Limb (tissue), 2 donors: ENCODE measurements around the gene WFIKKN2.
"Not testable (repeated sequence)": the region's sequence is repeated elsewhere in the genome, so short reads cannot be mapped to it uniquely, and the experiment has no call there.

Experiments used
- DNase-seq, 2 donors: peaks; one replicate each; pipeline ENCODE4 v3.0.0-alpha.2; 2016; ENCODE audit errors: extremely low spot score in 2 of 2

Gene WFIKKN2

DNA sequence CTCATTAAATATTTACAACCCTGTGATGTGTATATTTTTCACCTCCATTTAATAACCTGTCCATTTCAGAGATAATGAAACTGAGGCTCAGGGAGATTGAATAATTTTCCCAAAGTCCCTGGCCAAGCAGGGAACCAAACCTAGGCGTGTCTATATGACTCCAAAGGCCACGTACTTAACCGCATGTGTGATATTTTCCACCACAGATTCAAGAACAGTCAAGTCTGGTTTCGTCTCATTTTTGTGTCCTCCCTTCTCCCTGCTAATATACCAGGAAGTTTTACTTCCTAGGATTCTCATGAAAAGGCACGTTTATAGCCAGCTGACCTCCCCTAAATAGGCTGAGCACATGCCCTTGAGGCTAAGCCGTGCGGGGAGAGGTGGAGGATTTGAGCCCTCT, 15.3 kb downstream of the WFIKKN2 start:
- DNase-seq, result no peak

DNA sequence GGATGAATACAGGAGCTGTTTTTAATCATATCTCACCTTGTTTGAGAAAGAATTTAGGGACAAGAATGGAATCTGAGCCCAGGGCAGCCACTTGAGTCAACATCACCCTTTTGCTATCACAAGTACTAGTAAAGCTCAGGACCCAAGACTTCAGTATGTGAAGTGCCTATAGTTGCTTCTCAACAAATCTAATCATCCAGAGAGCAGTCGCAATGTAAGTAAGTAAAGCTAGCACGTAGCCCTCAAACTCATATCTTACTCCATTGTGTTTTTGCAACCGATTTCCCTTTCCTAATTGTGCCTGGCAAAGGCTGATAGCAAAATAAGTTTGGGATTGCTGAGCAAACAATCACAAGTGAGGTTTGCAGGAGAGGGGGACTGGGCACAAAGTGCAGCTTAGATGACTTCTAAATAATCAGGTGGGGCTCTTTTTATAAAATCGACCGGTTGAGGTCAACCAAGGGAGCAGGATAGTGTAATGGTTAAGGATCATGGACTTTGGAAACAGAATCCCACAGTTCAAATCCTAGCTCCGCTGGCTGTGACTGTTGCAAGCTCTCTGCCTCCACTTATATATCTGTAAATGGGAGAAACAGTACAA, 17.7 kb downstream of the WFIKKN2 start:
- no peak for DNase-seq

DNA sequence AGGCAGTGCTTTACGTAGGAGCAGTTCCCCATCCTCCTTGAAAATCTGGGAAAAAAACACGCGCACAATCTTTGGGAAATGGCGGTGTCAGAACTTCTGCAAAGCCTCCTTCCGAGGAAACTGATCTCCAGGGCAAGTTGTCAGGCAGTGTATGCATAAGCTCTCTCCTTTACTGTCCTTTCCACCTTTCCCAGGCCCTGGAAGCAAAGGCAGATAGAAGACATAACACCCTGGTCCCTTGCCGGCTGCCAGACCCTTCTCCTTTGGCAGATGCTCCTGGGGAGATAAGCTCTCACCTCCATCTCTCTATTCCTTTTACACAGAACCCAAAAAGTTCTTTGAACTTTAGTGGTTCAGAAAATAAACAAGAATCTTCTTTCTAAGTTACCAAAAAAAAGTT, 18.4 kb downstream of the WFIKKN2 start:
- no peak for DNase-seq

DNA sequence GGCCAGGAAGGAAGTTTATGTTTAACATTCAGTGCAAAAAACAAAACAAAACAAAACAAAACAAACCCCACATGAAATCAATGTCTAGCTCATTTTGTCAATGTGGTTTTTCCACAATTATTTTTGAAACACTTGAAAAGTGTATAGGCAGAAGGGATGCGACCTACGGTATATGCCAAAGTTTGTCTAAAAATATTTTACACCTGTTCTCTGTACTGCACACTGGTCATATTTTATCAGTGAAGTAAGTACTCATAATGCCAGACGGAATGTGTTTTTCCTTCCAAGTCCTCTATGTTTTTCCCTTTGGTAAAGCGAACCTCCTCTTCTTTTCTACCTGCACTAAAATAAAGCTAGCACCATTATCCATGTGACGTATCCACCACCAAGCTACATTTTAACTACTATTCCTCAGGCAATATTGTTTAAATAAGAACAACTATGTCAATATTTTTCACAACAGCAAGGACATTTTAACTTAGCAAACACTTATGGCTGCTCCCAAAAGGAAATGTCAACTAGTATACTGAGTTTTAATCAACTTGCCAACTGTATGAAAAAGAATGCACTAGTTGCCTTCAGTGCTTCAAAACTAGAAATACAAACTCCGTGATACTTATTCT, 20.4 kb downstream of the WFIKKN2 start:
- no peak for DNase-seq

DNA sequence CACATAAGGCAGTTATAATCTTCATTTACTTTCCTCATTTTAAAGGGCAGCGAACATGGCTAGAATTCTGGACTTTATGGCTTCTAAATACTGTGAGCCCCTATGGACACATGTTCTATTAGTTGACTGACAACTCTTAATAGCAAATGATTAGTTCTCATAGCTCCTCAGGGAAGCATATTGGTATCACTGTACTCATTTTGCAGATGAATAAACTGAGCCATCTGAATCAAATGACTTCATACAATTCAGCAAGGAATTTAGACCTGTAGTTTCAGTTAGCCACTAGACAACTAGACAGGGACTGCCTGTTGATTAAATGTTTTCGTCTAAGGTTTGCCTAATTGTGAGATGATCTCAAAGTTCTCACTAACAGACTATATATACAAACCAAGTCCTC, 21.0 kb downstream of the WFIKKN2 start:
- no peak for DNase-seq

DNA sequence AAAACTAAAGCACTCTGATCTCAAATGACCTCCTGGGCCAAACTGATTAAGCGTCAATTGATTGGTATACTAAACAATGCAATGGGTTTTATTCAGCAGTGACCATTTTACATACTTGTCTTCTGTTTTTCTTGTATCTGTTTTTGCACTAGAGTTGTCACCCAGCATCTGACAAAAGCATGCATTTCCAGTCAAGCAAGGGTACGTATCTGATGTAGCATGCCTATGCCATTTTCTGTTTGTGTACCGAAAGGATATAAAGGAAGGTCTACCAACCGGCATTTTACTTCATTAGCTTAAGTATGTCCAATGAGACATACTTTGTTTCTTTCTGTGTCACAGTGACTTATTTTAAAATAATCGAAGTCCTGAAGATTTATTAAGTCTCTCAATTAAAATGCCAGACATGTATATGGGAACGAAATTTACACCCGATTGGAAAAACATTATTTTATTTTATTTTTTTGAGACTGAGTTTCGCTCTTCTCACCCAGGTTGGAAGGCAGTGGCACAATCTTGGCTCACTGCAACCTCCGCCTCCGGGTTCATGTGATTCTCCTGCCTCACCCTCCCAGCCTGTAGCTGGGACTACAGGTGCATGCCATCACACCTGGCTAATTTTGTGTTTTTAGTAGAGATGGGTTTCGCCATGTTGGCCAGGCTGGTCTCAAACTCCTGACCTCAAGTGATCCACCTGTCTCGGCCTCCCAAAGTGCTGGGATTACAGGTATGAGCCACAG, 23.3 kb downstream of the WFIKKN2 start:
- DNase-seq, result no peak

DNA sequence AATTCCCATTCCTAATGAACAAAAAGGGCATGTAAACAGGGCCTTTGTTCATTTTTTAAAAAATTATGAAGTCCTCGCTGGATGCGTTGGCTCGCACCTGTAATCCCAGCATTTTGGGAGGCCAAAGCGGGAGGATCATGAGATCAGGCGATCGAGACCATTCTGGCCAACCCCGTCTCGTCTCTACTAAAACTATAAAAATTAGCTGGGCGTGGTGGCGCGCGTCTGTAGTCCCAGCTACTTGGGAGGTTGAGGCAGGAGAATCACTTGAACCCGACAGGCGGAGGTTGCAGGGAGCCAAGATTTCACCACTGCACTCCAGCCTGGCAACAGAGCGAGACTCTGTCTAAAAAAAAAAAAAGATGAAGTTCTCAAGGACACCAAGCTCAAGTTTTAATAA, 24.3 kb downstream of the WFIKKN2 start:
- DNase-seq, result not testable (repeated sequence)

DNA sequence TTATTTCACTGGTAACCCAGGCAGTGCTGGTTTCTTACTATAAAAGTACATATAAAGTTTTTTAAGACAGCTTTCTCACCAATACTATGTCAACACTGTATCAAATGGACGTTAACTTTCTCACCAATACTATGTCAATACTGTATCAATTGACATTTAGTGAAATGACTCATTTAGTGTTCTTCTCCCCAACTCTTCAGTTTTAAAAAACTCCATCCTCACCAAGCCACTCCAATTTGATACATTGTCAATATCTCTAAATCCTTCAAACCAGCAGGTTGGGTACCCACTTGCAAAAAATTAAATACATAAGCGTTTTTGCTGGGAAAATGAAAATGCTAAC, 25.9 kb downstream of the WFIKKN2 start:
- DNase-seq, result no peak

DNA sequence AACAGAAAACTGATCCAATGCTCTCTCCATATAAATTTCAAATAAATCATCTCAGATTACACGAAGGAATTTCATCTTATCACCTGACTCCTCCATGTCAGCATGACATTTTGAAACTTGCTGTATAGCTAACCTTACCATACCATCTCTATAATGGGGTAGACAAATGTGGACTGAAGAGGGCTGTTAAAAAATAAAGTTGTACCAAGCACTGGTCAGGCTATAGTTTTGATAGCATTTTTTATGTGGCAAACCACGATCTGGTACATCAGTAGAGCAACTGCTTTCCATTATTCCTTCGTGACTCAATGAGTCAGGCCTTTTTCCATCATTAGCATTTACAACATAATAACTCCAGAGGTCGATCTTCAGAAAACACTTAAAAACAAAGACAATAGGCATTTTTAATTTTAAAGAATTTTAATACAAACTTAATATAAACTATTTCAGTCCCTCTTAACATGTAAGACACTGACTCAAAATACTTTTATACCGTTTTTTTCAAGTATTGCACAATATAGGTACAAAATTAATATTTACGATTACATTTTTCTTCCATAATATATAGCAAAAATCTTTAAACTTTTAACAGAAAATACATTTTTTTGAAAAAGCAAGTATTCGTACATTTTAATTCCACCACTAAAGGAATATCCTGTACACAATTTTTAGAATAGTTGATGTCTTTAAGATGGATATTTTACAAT, 26.6 kb downstream of the WFIKKN2 start:
- no peak for DNase-seq

DNA sequence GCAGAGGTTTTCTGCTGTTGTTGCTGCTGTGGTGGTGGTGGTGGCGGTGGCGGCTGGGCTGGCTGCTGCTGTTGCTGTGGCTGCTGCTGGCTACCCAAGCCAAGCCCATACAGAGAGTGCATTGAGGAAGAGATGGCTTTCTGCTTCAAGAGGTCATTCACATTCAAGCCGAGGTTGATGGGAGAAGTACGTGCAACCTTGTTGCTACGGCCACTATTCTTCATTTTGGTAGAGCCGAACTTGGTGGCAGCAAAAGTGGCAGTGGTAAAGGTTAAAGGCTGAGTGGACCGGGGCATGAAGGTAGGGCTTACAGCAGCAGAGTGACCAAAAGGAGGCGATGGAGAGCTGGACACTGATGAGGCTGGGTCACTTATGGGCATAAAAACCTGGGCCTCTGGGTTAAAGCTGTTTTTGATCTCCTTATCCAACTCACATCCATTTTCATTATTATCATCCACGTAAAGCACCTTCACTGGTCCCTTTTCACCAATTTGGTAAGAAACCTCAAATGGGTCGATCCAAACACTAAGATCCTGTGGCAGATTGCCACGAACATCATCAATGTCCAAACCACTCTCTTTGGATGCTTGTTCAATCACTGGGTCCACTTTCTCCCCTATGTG, 27.9 kb downstream of the WFIKKN2 start:
- no peak for DNase-seq

DNA sequence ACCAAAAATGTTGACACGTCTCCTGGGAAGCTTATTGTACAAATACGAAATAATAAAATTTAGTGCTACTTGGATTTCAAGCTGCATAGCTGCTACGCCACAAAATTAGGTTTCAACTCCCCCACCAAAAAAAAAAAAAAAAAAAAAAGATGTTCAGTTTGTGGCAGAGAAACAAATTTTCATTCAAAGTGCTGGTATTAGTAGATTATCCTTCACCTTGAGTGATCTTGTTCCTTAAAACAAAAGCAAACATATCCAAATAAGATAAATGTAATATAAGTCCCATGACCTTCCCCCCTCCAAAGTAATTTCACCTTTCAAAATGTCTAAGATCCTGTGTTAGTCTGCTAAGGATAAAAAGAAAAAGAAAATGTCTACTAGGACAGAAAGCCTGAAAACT, 28.5 kb downstream of the WFIKKN2 start:
- no peak for DNase-seq

DNA sequence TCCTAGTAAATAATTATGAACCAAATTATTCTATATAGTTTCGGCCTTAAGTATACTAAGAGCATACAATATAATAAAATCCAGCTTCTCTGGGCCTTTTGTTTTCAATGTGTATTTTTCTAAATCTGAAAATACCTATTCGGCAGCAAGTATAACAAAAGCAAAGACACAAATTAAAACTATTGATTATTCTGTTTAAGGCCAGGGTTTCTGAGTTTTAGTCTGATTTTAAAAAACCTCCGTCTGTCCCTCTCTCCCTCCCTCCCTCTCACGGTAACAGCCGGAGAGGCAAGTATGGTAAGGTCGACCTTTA, 29.3 kb downstream of the WFIKKN2 start:
- no peak for DNase-seq

DNA sequence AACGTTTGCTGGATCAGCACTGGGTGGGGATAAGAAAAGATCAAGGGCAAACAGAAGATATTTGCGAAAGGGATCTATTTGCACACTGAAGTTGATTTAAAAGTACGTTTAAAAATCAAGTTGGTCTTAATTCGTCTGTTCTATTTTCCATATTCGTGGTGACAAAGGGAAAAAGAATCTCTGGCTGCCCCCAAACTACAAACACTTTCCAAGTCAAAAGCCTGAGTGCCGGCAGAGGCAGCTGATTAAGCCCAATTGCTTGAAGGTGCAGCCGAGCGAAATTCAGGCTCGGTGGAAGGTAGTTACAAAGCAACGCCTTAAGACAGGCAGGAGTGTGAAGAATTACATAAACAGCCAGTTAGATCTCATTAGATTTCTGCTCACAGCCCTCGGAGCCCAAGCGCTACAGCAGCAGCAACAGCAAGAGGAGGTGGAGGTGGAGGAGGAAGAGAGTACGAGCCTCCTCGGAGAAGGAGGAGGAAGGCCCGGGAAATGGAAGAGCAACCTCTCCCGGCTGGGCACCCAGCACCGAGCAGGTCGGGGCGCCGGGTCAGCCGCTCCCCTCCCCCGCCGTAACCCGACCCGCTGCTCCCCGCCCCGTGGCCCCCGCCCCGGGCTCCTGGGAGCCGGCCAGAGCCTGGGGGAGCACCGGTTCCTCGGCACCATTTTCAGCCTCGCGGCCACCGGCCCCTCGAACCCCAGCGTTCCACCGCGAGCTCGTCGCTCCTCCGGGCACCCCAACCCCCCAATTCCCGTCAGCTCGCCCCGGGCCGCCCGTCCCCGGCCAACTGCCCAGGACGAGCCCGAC, 29.9 kb downstream of the WFIKKN2 start:
- peak; percentile 42 to 82 for DNase-seq

DNA sequence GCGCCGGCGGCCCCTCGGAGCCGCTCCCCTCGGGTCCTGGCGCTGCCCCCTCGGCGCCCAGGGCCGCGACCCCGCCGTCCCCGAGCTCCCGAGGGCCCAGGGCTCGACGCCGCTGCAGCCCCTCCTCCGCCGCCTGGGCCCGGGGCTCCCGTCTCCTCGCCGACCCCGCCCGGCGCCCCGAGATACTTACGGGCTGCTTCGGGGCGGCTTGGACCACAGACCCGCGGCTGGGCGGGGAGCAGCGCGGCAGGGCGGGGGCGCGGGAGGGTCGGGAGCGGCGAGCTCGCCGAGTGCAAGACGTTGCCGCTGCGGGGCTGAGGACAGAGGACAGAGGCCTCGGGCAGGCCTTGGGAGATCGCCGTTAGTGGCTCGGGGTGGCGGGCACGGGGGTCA, 30.5 kb downstream of the WFIKKN2 start:
- DNase-seq, result no peak

DNA sequence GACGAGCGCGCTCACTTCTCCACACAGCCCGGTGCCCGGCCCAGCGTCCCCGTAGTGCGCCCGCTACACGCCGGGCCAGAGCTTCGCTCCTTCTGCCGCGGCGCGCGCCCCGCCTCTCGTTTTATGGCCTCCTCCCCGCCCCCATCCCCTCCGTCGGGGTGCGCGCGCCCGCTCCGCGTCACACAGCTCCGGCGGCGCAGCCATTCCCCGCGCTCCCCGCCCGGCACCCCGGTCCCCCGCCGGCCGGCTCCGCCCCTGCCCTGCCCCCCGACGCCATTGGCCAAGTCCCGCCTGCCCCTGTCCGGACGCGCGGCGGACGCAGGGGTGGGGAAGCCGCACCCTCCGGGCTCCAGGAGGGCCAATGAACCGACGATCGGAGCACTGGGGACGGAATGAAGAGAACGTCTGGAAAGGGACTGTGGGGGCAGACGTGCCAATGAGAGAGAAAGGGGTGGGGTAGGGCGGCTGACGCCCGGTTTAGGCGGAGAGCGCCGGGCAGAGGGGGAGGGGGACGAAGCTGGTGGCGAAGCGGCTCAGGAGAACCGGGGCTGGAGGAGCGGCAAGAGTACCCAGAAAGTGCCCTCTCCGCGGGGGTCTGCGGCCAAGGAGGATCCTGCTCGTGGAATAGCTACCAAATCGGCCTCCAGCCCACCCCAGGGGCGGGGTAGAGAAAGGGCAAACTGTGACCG, 31.0 kb downstream of the WFIKKN2 start, which contains the start of gene TOB1:
TOB1 (minus strand) TSS at position 94 of the 689 bp plus-strand sequence. CDS start 2,337 bp downstream, outside the sequence.
- peak; percentile 95 to 99 for DNase-seq

DNA sequence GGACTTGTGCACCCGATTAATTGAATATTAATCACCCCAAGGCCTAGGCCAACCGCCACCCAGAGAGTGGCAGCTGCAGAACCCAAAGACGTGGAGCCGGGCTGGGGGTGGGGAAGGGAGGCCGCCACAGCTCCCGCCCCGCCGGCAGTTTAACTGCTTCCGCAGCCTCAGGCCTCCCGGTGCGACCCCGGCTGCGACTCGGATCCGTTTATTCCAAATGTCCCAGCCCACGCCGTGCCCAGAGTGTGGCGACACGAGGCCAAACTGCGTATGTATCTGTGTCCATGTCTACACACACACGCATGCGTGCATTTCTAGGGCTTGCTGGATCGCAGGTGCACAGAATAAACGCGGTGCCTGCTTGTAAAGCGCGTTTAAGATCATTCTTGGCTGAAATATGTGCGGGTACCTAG, 31.6 kb downstream of the WFIKKN2 start:
- DNase-seq, result peak; percentile 67 to 85

DNA sequence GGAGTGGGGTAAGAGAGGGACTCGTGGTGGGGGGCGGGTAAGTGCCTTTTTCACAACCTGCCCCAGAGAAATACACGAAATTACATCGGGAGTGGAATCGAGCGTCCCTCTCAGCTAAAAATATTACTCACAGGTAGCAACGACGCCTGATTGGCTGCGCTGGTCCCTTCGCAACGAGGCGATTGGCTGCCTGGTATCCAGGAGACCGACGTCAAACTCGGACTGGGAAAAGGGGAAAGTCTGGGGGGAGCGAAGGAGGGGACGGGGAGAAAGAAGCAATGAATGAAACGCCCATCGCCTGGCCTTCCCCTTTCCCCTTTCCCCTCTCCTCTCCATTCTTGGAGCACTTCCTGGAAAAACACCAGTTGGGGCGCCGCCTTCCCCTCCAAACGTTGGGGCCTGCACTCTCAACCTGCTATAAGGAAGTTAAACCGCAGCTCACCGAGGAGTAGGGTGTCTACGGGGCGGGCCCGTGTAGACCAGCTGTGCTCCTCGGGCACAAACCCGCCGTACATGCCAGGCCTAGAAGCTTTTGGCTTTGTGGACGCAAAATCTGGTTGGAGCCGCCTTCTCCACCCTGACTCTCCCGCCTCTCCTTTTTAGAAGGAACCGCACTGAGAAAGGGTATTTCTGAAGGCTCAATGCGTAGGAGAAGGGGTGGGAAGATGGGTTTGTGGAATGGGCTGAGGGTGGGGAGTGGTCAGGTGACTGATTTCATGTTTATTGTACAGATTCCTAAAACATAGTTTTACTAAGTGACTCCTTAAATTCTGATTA, 32.2 kb downstream of the WFIKKN2 start:
- DNase-seq, result peak; percentile 93 to 95

DNA sequence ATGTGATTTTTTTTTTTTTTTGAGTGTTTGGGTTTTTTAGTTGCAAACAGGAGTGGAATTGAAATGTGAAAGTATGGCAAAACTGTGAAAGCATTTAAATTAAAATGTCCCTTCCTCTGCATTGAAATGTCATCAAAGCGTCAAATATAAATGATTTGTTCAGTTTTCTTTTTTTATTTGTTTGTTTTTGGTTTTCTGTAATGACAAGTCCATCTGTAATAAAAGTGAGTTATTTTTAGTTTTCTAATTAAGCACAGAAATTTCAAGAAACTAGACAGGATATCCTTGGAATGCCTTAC, 32.7 kb downstream of the WFIKKN2 start:
- no peak for DNase-seq

DNA sequence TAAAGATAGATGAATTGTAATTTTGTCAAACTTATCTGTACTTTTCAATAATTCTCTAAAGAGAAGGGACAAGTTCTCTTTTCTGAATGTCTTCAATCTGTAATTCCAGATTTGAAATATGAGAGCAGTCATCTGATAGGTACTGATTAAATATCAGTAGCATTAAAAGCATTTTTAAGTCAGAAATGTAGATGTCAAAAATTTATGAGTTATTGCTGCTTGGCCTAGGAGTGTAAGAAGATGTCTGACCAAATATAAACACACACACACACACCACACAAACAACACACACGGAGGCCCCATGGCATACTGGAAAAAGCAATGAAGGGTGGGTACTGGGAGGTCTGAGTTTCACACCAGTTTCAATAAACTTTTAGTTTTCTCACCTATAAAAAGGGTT, 33.2 kb downstream of the WFIKKN2 start:
- no peak for DNase-seq

DNA sequence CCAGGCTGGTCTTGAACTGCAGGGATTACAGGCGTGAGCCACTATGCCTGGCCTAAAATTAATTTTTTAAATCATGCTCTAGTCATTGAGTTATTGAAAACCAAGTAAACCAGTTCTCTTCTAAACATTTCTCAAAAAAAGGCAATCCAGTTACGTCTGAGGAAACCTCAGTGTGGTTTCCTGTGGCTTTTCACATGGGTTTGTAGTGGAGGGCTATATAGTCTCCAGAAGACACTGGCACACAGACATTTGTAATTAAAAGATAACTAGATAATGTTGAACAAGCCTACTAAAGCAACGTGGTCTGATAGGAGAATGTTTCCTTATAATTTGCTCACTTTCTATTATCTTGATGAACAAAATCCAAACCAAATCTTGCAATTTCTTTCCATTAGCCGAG, 36.0 kb downstream of the WFIKKN2 start:
- no peak for DNase-seq
